Measurements from ENCODE around the gene ACSM3. TPM values are rescaled to one million over a fixed set of nuclear protein-coding genes. Genes with fewer than 3 reads are reported as not detected.

Gene ACSM3
- total and polyA plus RNA-seq, 2 experiments from 2014 or later, result 5.7 to 8.7 TPM

- Histone ChIP-seq H3F3A (replicated peaks; ENCODE audit: low read depth) (no peaks in the 10 kb centered on the region), H3K4me1 (ENCODE audit: insufficient read depth) (peaks cover 3% of the 10 kb centered on the region), H3K9me2 (ENCODE audit: insufficient read depth) (no peaks in the 10 kb centered on the region), H3K27me3 (ENCODE audit: insufficient read depth) (no peaks in the 10 kb centered on the region), H3K79me2 (replicated peaks; ENCODE audit: insufficient read depth) (no peaks in the 10 kb centered on the region), H3K27ac (ENCODE audit: low read depth) (no peak overlapping the region), H4K20me1 (replicated peaks; ENCODE audit: insufficient read depth) (no peaks in the 10 kb centered on the region), H2AFZ (no peak overlapping the region), H3K4me2 (no peak overlapping the region), H3K36me3 (ENCODE audit: insufficient read depth) (0 out of 2 replicates have a peak, but pooled peaks cover 5% of the 10 kb centered on the region), H3K4me3 (no peak overlapping the region)
- Mint-ChIP-seq H3K4me1 (no peaks in the 10 kb centered on the region; the same call in 1 of the 3 replicates), H3K9me3 (no peaks in the 10 kb centered on the region), H3K27me3 (ENCODE audit: insufficient read depth, low read depth, poor library complexity) (peaks cover 2% of the 10 kb centered on the region), H3K36me3 (ENCODE audit: low read depth) (peaks cover 16% of the 10 kb centered on the region), H3K4me3 (no peak overlapping the region), H3K27ac (no peak overlapping the region)
- DNase-seq (ENCODE audit: low spot score), result no peak
- ATAC-seq, result no peak
- TF ChIP-seq REST (IDR thresholded peaks at IDR 0.05; ENCODE audit: unreplicated experiment), result no peak
- TF ChIP-seq CTCF (conservative IDR thresholded peaks at IDR 0.05; ENCODE audit: low read depth in 2 of 2), result no peak
- TF ChIP-seq ETS1 (IDR thresholded peaks at IDR 0.05), result no peak
- no peak for TF ChIP-seq JUNB (IDR thresholded peaks at IDR 0.05; ENCODE audit: unreplicated experiment)
- TF ChIP-seq STAT1 (IDR thresholded peaks at IDR 0.05; ENCODE audit: unreplicated experiment), result no peak
- TF ChIP-seq EZH2phosphoT487 (IDR thresholded peaks at IDR 0.05; ENCODE audit: unreplicated experiment), result no peak
- no peak for TF ChIP-seq POLR2AphosphoS5 (IDR thresholded peaks at IDR 0.05; ENCODE audit: low read depth)
- TF ChIP-seq NANOG (IDR thresholded peaks at IDR 0.05; ENCODE audit: borderline replicate concordance), result no peak
- TF ChIP-seq EZH2 (IDR thresholded peaks at IDR 0.05; ENCODE audit: low read depth, unreplicated experiment), result no peak
- no peak for TF ChIP-seq ZNF331 (CRISPR knock-in tag; IDR thresholded peaks at IDR 0.05; ENCODE audit: low read depth)
- TF ChIP-seq ZNF114 (CRISPR knock-in tag; IDR thresholded peaks at IDR 0.05), result no peak
- TF ChIP-seq, protein P1, sequence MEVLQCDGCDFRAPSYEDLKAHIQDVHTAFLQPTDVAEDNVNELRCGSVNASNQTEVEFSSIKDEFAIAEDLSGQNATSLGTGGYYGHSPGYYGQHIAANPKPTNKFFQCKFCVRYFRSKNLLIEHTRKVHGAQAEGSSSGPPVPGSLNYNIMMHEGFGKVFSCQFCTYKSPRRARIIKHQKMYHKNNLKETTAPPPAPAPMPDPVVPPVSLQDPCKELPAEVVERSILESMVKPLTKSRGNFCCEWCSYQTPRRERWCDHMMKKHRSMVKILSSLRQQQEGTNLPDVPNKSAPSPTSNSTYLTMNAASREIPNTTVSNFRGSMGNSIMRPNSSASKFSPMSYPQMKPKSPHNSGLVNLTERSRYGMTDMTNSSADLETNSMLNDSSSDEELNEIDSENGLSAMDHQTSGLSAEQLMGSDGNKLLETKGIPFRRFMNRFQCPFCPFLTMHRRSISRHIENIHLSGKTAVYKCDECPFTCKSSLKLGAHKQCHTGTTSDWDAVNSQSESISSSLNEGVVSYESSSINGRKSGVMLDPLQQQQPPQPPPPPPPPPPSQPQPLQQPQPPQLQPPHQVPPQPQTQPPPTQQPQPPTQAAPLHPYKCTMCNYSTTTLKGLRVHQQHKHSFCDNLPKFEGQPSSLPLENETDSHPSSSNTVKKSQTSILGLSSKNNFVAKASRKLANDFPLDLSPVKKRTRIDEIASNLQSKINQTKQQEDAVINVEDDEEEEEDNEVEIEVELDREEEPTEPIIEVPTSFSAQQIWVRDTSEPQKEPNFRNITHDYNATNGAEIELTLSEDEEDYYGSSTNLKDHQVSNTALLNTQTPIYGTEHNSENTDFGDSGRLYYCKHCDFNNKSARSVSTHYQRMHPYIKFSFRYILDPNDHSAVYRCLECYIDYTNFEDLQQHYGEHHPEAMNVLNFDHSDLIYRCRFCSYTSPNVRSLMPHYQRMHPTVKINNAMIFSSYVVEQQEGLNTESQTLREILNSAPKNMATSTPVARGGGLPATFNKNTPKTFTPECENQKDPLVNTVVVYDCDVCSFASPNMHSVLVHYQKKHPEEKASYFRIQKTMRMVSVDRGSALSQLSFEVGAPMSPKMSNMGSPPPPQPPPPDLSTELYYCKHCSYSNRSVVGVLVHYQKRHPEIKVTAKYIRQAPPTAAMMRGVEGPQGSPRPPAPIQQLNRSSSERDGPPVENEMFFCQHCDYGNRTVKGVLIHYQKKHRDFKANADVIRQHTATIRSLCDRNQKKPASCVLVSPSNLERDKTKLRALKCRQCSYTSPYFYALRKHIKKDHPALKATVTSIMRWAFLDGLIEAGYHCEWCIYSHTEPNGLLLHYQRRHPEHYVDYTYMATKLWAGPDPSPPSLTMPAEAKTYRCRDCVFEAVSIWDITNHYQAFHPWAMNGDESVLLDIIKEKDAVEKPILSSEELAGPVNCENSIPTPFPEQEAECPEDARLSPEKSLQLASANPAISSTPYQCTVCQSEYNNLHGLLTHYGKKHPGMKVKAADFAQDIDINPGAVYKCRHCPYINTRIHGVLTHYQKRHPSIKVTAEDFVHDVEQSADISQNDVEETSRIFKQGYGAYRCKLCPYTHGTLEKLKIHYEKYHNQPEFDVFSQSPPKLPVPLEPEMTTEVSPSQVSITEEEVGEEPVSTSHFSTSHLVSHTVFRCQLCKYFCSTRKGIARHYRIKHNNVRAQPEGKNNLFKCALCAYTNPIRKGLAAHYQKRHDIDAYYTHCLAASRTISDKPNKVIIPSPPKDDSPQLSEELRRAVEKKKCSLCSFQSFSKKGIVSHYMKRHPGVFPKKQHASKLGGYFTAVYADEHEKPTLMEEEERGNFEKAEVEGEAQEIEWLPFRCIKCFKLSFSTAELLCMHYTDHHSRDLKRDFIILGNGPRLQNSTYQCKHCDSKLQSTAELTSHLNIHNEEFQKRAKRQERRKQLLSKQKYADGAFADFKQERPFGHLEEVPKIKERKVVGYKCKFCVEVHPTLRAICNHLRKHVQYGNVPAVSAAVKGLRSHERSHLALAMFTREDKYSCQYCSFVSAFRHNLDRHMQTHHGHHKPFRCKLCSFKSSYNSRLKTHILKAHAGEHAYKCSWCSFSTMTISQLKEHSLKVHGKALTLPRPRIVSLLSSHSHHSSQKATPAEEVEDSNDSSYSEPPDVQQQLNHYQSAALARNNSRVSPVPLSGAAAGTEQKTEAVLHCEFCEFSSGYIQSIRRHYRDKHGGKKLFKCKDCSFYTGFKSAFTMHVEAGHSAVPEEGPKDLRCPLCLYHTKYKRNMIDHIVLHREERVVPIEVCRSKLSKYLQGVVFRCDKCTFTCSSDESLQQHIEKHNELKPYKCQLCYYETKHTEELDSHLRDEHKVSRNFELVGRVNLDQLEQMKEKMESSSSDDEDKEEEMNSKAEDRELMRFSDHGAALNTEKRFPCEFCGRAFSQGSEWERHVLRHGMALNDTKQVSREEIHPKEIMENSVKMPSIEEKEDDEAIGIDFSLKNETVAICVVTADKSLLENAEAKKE (CRISPR knock-in tag; IDR thresholded peaks at IDR 0.05), result no peak
- no peak for TF ChIP-seq CREB1 (CRISPR knock-in tag; IDR thresholded peaks at IDR 0.05; ENCODE audit: low read depth)
These were observed 82.7 kb downstream of the ACSM3 start for GRCh38 chr16:20846551-20846950.
